Stimulated activated CD4-positive, alpha-beta T cell treated with anti-CD3 and anti-CD28 coated beads, Interleukin-2, amount 100 ng/mL, for 24 hours (primary cell): ENCODE measurements around the gene UBA5.

ENCODE experiments used
- DNase-seq, 2 donors: peaks; one replicate each; pipeline ENCODE4 v3.0.0-alpha.2; 2020

The UBA5 gene

GRCh38 chr3:132654721-132655120, 5.4 kb upstream of the UBA5 start:
- no peak for DNase-seq

- DNase-seq: no peak
These were observed 4.7 kb upstream of the UBA5 start for GRCh38 chr3:132655471-132655870.

GRCh38 chr3:132657869-132658747, 2.0 kb upstream of the UBA5 start:
- DNase-seq: no peak

GRCh38 chr3:132659000-132659364, 1.1 kb upstream of the UBA5 start:
- DNase-seq: no peak

- DNase-seq: peak; percentile 37 to 45
These were observed 621 bp upstream of the UBA5 start, which contains the start of gene ACAD11 for GRCh38 chr3:132659365-132660051. ACAD11 (minus strand) TSS chr3:132659809; CDS start chr3:132659751, 58 bp downstream.

- DNase-seq: no peak
These were observed 612 bp downstream of the UBA5 start for GRCh38 chr3:132660811-132661070.

- DNase-seq: no peak
These were observed 972 bp downstream of the UBA5 start for GRCh38 chr3:132661101-132661500.

- DNase-seq: no peak
These were observed 2.1 kb downstream of the UBA5 start for GRCh38 chr3:132662212-132662611.

GRCh38 chr3:132665230-132665745, 5.2 kb downstream of the UBA5 start:
- DNase-seq: no peak

GRCh38 chr3:132669256-132669777, 9.2 kb downstream of the UBA5 start:
- no peak for DNase-seq

- no peak for DNase-seq
These were observed 15.3 kb downstream of the UBA5 start for GRCh38 chr3:132675408-132675807.

GRCh38 chr3:132679911-132680310, 19.8 kb downstream of the UBA5 start:
- DNase-seq: no peak

- no peak for DNase-seq
These were observed 21.3 kb downstream of the UBA5 start for GRCh38 chr3:132681421-132681820.

GRCh38 chr3:132682201-132682600, 22.1 kb downstream of the UBA5 start:
- no peak for DNase-seq

GRCh38 chr3:132690040-132690439, 29.9 kb downstream of the UBA5 start:
- no peak for DNase-seq

GRCh38 chr3:132694991-132695390, 34.9 kb downstream of the UBA5 start:
- DNase-seq: no peak

GRCh38 chr3:132695422-132695821, 35.3 kb downstream of the UBA5 start:
- no peak for DNase-seq

GRCh38 chr3:132703733-132704132, 43.6 kb downstream of the UBA5 start:
- no peak for DNase-seq

- no peak for DNase-seq
These were observed 49.6 kb downstream of the UBA5 start for GRCh38 chr3:132709761-132710160.

- DNase-seq: no peak
These were observed 50.2 kb downstream of the UBA5 start for GRCh38 chr3:132710311-132710710.

- no peak for DNase-seq
These were observed 54.0 kb downstream of the UBA5 start for GRCh38 chr3:132713977-132714727.

GRCh38 chr3:132716372-132716771, 56.2 kb downstream of the UBA5 start:
- DNase-seq: no peak

GRCh38 chr3:132720228-132720627, 60.1 kb downstream of the UBA5 start:
- DNase-seq: no peak
